ENCODE measurements around the gene DHRS1.

DHRS1 gene

DNA sequence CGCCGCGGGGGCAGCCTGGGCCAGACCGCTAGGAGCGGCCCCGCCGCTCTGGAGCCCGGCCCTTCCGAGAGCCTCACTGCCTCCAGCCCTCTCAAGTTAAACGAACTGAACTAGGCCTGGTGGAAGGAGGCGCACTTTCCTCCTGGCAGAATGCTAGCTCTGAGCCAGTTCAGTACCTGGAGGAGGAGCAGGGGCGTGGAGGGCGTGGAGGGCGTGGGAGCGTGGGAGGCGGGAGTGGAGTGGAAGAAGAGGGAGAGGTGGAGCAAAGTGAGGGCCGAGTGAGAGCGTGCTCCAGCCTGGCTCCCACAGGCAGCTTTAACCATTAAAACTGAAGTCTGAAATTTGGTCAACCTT is 17.0 kb upstream of the DHRS1 start:
- Mint-ChIP-seq H3K36me3 (peaks cover 7% of the 10 kb centered on the region), H3K9me3 (no peaks in the 10 kb centered on the region), H3K27ac (peak overlapping the region; percentile 65), H3K4me3 (no peak overlapping the region), H3K4me1 (peaks cover 51% of the 10 kb centered on the region)
- DNase-seq (ENCODE audit: low spot score in 2 of 2) (no peak), ATAC-seq (no peak)

DNA sequence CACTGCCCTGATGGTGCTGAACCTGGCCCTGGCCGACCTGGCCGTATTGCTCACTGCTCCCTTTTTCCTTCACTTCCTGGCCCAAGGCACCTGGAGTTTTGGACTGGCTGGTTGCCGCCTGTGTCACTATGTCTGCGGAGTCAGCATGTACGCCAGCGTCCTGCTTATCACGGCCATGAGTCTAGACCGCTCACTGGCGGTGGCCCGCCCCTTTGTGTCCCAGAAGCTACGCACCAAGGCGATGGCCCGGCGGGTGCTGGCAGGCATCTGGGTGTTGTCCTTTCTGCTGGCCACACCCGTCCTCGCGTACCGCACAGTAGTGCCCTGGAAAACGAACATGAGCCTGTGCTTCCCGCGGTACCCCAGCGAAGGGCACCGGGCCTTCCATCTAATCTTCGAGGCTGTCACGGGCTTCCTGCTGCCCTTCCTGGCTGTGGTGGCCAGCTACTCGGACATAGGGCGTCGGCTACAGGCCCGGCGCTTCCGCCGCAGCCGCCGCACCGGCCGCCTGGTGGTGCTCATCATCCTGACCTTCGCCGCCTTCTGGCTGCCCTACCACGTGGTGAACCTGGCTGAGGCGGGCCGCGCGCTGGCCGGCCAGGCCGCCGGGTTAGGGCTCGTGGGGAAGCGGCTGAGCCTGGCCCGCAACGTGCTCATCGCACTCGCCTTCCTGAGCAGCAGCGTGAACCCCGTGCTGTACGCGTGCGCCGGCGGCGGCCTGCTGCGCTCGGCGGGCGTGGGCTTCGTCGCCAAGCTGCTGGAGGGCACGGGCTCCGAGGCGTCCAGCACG is 16.4 kb upstream of the DHRS1 start:
- Mint-ChIP-seq H3K9me3 (no peaks in the 10 kb centered on the region), H3K4me1 (peaks cover 52% of the 10 kb centered on the region), H3K4me3 (no peak overlapping the region), H3K27ac (peak overlapping the region; percentile 65), H3K36me3 (peaks cover 7% of the 10 kb centered on the region)
- DNase-seq (ENCODE audit: low spot score in 2 of 2), result no peak
- ATAC-seq, result no peak

DNA sequence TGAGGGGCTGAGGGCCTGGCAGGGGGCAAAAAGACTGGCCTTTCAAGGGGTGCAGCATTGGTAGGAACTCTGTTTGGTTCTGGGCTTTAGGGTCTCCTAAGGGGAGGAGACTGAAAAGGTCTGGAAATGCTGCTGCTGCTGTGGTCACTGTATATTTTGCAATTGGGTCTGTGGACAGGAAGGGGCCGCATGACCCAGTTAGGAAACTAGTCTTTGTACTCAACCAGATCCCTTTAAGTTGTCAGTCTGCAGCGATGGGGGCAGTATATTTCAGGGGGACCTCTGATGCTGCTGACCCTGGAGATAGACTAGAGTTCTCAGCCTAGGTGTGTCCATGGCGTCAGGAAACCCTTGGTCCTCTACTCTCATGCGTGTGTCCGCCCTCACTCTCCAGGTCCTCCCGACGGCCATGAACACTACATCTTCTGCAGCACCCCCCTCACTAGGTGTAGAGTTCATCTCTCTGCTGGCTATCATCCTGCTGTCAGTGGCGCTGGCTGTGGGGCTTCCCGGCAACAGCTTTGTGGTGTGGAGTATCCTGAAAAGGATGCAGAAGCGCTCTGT is 15.7 kb upstream of the DHRS1 start:
- Mint-ChIP-seq H3K4me3 (no peak overlapping the region), H3K4me1 (peaks cover 54% of the 10 kb centered on the region), H3K9me3 (no peaks in the 10 kb centered on the region), H3K27ac (peak overlapping the region; percentile 92), H3K36me3 (peaks cover 9% of the 10 kb centered on the region)
- DNase-seq (ENCODE audit: low spot score in 2 of 2) (no peak), ATAC-seq (no peak)

DNA sequence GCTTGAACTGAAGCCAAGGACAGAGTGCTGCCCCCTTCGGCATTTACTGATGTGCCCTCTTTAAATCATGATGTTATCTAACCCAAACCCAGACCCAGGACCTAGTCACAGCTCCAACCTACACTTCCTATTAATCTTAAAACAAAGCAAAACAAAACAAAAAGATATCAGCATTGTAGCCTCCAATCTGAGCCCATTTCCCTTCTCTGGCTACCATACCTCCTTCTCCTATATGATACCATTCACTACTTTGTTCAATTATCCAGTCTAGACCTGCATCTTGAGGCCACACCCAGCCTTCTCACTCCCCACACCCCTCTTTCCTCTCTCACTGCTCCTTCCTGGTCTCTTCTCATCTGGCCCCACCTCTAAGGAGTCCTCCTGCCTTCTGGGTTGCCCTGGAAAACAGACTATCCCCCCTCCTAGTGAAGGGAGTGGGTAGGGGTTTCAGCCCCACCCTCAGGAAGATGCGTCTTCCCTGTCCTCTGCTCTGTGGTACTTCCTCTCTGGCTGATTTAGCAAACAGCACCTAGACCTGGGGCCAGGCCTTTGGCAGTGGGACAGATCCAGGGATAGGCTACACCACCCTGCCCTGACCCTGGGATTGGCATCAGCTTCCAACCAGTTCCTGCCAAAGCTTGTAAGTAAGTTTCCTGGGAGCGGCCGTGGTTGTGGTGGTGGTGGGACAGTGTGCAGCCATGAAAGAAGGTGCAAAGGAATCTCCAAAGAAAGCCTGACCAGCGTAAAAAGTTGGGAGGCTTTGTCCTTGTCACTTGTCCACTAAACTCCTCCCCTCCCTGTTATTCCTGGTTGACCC is 15.0 kb upstream of the DHRS1 start:
- Mint-ChIP-seq H3K4me1 (peaks cover 62% of the 10 kb centered on the region), H3K27ac (peak overlapping the region; percentile 92), H3K9me3 (no peaks in the 10 kb centered on the region), H3K36me3 (peaks cover 15% of the 10 kb centered on the region), H3K4me3 (peak overlapping the region; percentile 80)
- DNase-seq (ENCODE audit: low spot score in 2 of 2) (no peak), ATAC-seq (no peak)

DNA sequence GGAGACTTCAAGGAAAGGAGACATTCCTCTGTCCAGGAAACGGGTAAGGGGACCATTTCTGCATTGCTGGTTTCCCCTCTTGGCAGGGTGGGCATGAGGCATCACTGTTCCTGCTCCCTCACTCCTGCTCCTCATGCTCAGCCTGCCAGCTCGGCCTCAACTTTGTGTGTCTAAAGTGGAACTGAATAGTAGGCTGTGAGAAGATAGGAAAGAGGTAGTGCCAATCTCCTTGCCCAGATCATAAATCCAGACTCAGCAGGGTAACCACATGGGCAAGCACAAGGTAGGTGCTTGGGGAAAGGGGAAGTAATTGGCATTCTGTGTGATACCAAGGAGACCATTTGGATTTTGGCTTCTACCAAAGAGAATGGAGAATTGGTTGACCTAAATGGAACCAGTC is 14.3 kb upstream of the DHRS1 start:
- peaks cover 15% of the 10 kb centered on the region for H3K36me3 Mint-ChIP-seq
- H3K4me3 Mint-ChIP-seq, result peak overlapping the region; percentile 80
- peaks cover 68% of the 10 kb centered on the region for H3K4me1 Mint-ChIP-seq
- no peak for DNase-seq (ENCODE audit: low spot score in 2 of 2)
- H3K27ac Mint-ChIP-seq, result peak overlapping the region; percentile 92
- H3K9me3 Mint-ChIP-seq, result no peaks in the 10 kb centered on the region
- no peak for ATAC-seq

DNA sequence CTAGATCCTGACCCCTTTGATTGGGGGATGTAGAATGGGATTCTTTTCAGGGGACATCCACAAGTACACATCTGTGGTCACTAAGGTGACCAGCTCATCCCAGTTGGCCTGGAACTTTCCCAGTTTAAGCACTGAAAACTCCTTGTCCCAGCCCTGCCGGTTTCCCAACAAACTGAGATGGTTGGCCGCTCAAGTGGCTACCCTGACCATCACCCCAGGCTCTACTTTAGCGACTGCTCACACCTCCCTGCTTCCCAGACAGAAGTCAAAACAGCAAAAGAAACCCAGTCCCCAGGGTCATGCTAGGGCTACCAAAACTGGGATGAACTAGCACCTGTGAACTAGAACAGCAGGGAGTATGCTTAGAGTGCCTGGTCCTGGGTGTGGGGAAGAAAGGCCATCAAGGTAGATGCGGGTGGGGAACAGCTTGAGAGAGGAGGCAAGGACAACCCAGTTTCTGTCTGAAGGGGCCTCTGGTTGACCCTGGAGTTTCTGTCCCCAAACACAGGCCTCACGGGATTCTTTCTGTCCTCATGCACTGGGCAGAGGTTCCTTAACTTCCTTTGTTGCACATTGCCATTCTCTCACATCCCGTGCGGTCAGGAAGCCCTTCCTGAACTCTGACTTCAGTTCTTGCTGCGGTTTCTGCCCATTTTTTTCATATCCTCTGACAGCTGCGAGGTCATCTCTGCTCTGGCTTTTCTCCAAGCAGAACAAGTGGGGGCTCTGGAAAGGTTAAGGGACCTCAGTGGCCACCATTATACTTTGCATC is 13.3 kb upstream of the DHRS1 start:
- Mint-ChIP-seq H3K4me3 (peak overlapping the region; percentile 80), H3K36me3 (peaks cover 23% of the 10 kb centered on the region), H3K27ac (peak overlapping the region; percentile 92), H3K4me1 (peaks cover 76% of the 10 kb centered on the region), H3K9me3 (no peaks in the 10 kb centered on the region)
- ATAC-seq (no peak), DNase-seq (ENCODE audit: low spot score in 2 of 2) (peak in 1 of 2 donors; percentile 56)

DNA sequence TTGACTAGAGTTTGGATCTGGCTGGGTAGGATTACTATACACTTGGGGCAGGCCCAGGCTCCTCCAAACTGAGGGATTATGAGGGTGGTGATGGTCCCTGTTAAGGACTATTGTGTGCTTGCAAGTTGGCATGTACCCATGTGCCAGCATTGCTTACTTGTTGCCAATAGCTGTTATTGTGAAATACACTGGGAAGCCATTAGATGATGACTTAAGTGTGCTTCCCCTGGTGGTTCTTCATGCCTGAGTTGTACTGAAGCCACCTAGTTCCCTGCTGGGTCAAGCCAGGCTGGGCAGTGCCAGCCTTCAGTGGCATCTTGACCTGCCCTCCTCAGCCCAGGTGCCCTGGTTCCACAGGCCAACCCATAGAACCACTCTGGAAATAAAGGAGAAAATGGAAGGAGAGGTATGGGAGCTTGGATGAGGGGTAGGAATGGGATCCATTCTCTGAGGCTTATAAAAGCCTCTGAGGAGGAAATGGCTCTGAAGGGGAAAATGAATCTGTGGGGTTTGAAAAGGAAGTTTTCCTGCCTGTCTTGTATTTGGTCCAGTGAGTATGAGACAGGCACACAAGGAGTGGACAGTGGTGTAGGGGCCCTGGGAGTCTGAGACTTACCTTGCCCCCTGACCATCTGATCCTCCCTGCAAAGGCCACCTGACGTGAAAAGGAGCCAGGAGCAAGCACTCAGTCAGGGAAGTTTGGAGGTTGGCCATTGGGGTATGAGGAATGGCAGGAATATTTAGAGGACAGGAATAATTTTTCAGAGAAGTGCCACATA is 12.4 kb upstream of the DHRS1 start:
- Mint-ChIP-seq H3K4me3 (peak overlapping the region; percentile 80), H3K27ac (peak overlapping the region; percentile 92), H3K36me3 (peaks cover 32% of the 10 kb centered on the region), H3K4me1 (peaks cover 78% of the 10 kb centered on the region), H3K9me3 (no peaks in the 10 kb centered on the region)
- ATAC-seq (no peak), DNase-seq (ENCODE audit: low spot score in 2 of 2) (no peak)

DNA sequence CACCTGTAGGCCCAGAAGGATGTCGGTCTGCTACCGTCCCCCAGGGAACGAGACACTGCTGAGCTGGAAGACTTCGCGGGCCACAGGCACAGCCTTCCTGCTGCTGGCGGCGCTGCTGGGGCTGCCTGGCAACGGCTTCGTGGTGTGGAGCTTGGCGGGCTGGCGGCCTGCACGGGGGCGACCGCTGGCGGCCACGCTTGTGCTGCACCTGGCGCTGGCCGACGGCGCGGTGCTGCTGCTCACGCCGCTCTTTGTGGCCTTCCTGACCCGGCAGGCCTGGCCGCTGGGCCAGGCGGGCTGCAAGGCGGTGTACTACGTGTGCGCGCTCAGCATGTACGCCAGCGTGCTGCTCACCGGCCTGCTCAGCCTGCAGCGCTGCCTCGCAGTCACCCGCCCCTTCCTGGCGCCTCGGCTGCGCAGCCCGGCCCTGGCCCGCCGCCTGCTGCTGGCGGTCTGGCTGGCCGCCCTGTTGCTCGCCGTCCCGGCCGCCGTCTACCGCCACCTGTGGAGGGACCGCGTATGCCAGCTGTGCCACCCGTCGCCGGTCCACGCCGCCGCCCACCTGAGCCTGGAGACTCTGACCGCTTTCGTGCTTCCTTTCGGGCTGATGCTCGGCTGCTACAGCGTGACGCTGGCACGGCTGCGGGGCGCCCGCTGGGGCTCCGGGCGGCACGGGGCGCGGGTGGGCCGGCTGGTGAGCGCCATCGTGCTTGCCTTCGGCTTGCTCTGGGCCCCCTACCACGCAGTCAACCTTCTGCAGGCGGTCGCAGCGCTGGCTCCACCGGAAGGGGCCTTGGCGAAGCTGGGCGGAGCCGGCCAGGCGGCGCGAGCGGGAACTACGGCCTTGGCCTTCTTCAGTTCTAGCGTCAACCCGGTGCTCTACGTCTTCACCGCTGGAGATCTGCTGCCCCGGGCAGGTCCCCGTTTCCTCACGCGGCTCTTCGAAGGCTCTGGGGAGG is 11.3 kb upstream of the DHRS1 start, which contains the start of gene LTB4R:
TSS of gene LTB4R (plus strand) at position 857 of the 959 bp plus-strand sequence. CDS start 4,150 bp downstream, outside the sequence.
- peak within 1 kb of the TSS; percentile 92 for H3K27ac Mint-ChIP-seq
- H3K36me3 Mint-ChIP-seq, result peaks cover 43% of the 10 kb centered on the region

DNA sequence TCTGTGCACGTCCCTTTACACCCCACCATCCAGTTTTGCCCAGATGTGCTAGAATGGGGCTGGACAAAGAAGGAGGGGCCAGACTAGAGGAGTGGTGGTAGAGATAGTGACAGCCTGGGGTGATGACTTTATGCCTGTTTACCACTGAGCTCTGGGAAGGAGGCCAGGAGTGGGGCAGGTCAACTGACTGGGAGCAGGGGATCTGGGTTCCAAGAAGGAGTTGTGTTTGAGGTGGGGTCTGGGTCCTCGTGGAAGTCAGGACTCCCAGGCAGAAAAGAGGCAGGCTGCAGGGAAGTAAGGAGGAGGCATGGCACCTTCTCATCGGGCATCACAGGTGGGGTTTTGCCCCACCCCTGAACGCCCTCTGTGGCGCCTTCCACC is 10.7 kb upstream of the DHRS1 start:
- H3K9me3 Mint-ChIP-seq, result no peaks in the 10 kb centered on the region
- H3K4me1 Mint-ChIP-seq, result peaks cover 71% of the 10 kb centered on the region
- peaks cover 50% of the 10 kb centered on the region for H3K36me3 Mint-ChIP-seq
- peak overlapping the region; percentile 80 for H3K4me3 Mint-ChIP-seq
- DNase-seq (ENCODE audit: low spot score in 2 of 2), result no peak
- H3K27ac Mint-ChIP-seq, result peak overlapping the region; percentile 84
- no peak for ATAC-seq

More for the DNA sequence above, 11.3 kb upstream of the DHRS1 start, which contains the start of gene LTB4R:
- peak within 1 kb of the TSS; percentile 80 for H3K4me3 Mint-ChIP-seq
- H3K4me1 Mint-ChIP-seq, result peaks cover 77% of the 10 kb centered on the region
- H3K9me3 Mint-ChIP-seq, result no peaks in the 10 kb centered on the region
- peak; percentile 56 to 85 for DNase-seq (ENCODE audit: low spot score in 2 of 2)
- ATAC-seq, result peak; percentile 89

DNA sequence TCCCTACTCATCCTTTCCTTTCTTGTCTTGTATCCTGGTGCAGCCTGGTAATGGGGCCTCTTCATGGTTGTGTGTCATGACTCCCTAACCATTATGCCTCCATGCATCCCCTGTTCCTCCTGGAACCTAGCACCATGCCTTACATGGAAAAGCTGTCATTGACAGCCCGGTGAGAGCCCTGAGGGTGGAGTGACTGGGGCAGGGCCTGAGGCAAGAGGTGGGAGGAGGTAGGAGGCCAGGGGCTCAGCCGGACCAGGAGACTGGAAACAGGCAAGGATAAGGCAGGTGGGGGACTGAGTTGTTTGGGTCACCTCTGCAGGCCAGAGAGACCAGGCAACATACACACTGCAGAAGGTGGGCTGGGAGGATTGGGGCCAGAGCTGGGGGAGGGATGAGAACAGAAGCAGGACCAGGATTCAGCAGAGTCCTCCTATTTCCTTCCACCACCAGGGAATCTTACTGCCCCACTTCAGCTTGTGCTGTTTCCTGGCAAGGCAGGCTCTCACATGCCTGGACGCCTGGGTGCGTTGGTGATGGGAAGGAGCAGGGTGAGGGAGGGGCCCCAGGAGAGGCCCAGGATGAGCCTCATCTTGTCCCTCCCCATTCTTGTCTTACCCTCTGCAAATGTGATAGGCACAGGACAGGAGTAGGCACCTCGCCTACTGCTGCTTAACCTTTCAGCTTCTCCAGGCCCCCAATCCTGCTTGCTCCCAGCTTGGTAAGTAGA is 10.1 kb upstream of the DHRS1 start, which contains the start of gene LTB4R2:
TSS of gene LTB4R2 (plus strand) at position 603 of the 727 bp plus-strand sequence. CDS start 525 bp downstream, outside the sequence.
- Mint-ChIP-seq H3K36me3 (peaks cover 55% of the 10 kb centered on the region), H3K4me3 (peak within 1 kb of the TSS; percentile 80), H3K27ac (peak within 1 kb of the TSS; percentile 84), H3K4me1 (peaks cover 72% of the 10 kb centered on the region), H3K9me3 (no peaks in the 10 kb centered on the region)
- ATAC-seq (no peak), DNase-seq (ENCODE audit: low spot score in 2 of 2) (no peak)

DNA sequence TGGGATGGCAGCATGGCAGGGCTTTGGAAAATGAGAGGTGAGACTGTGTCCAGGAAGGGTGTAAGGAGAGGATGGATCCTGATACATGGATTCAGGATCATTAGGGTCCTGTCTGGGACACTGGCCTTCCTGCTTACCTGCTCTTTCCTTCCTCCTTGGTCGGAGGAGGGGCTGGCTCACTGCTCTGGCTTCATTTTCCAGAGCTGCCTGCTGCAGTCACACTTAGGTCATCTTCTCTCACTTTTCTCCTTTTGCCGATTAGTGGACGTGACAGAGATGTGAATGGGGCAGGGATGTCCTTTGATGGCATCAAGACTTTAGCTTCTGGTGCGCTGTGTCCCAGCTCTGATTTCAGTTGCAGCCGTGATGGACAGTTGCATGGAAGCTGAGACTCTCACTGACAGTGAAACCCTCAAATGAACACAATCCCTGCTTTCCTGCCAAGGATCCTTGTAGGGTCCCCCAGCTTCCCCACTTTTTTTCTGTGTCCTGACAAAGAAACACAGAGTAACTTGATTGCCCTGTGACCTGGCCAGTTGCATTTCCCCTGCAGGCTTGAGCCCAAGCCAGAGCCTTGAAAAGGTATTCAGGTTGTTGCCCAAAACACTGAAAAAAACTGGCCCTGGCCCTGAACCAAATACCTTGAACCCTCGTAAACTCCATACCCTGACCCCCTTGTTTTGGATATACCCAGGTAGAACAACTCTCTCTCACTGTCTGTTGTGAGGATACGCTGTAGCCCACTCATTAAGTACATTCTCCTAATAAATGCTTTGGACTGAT is 9.0 kb upstream of the DHRS1 start:
- ATAC-seq (no peak), DNase-seq (ENCODE audit: low spot score in 2 of 2) (no peak)
- peaks cover 67% of the 10 kb centered on the region for H3K36me3 Mint-ChIP-seq
- peak overlapping the region; percentile 13 for H3K4me3 Mint-ChIP-seq
- peak overlapping the region; percentile 84 for H3K27ac Mint-ChIP-seq
- no peaks in the 10 kb centered on the region for H3K9me3 Mint-ChIP-seq
- H3K4me1 Mint-ChIP-seq, result peaks cover 60% of the 10 kb centered on the region
